GM21786 (cell line): ENCODE results near the gene RNF43.

Source experiments
- ATAC-seq: cut with Tn5 transposase; IDR thresholded peaks from one replicate; pipeline ENCODE4 v1.9.1; 2021; ENCODE audit not compliant: unreplicated experiment

RNF43 gene

GRCh38 chr17:58417300-58418092 is at the start of gene RNF43:
Gene RNF43, minus strand, starts transcription at chr17:58417534. Its CDS starts 1,957 bp downstream, at chr17:58415577.
- peak; percentile 97 for ATAC-seq

- no peak for ATAC-seq
Observed at GRCh38 chr17:58455491-58455890, 38.2 kb upstream of the RNF43 start.

- ATAC-seq, result no peak
Observed at GRCh38 chr17:58452738-58453137, 35.4 kb upstream of the RNF43 start.

GRCh38 chr17:58447039-58447975 is 30.0 kb upstream of the RNF43 start:
- no peak for ATAC-seq

- ATAC-seq, result no peak
Observed at GRCh38 chr17:58446086-58446485, 28.8 kb upstream of the RNF43 start.

GRCh38 chr17:58436805-58437239 is 19.5 kb upstream of the RNF43 start:
- ATAC-seq, result no peak

GRCh38 chr17:58436245-58436644 is 18.9 kb upstream of the RNF43 start:
- no peak for ATAC-seq

- ATAC-seq, result no peak
Observed at GRCh38 chr17:58432806-58433573, 15.7 kb upstream of the RNF43 start.

- ATAC-seq, result no peak
Observed at GRCh38 chr17:58427807-58428206, 10.5 kb upstream of the RNF43 start.

- no peak for ATAC-seq
Observed at GRCh38 chr17:58421711-58422110, 4.4 kb upstream of the RNF43 start.

- ATAC-seq, result no peak
Observed at GRCh38 chr17:58420827-58421226, 3.5 kb upstream of the RNF43 start.

- no peak for ATAC-seq
Observed at GRCh38 chr17:58416937-58417299, 416 bp downstream of the RNF43 start.

GRCh38 chr17:58416396-58416795 is 938 bp downstream of the RNF43 start:
- ATAC-seq, result no peak

GRCh38 chr17:58415371-58416055 is 1.8 kb downstream of the RNF43 start:
- no peak for ATAC-seq

GRCh38 chr17:58414596-58414997 is 2.7 kb downstream of the RNF43 start:
- ATAC-seq, result no peak

GRCh38 chr17:58413684-58414083 is 3.6 kb downstream of the RNF43 start:
- ATAC-seq, result no peak

- ATAC-seq, result no peak
Observed at GRCh38 chr17:58412961-58413586, 4.3 kb downstream of the RNF43 start.

- no peak for ATAC-seq
Observed at GRCh38 chr17:58412064-58412703, 5.2 kb downstream of the RNF43 start.

- no peak for ATAC-seq
Observed at GRCh38 chr17:58411408-58411894, 5.9 kb downstream of the RNF43 start.
